Measurements from ENCODE around the gene GRAMD4.
A peak's percentile ranks its signal among the peaks of the same experiment; 100 is the strongest.

Gene GRAMD4

GRCh38 chr22:46598737-46599424, 21.3 kb upstream of the GRAMD4 start:
- DNase-seq (ENCODE audit: low read depth) = no peak
- no peak for TF ChIP-seq CTCF (IDR thresholded peaks at IDR 0.05; ENCODE audit: low read depth, low read length, missing control alignments)
- H3K4me3 ChIP-seq (ENCODE audit: low read depth, low read length) = no peak overlapping the region

- H3K4me3 ChIP-seq (ENCODE audit: low read depth, low read length) = no peak overlapping the region
- TF ChIP-seq CTCF (IDR thresholded peaks at IDR 0.05; ENCODE audit: low read depth, low read length, missing control alignments) = no peak
- no peak for DNase-seq (ENCODE audit: low read depth)
These were observed 19.9 kb upstream of the GRAMD4 start for GRCh38 chr22:46600273-46600796.

- TF ChIP-seq CTCF (IDR thresholded peaks at IDR 0.05; ENCODE audit: low read depth, low read length, missing control alignments) = no peak
- H3K4me3 ChIP-seq (ENCODE audit: low read depth, low read length) = no peak overlapping the region
- DNase-seq (ENCODE audit: low read depth) = no peak
These were observed 18.2 kb upstream of the GRAMD4 start for GRCh38 chr22:46602025-46602424.

- no peak overlapping the region for H3K4me3 ChIP-seq (ENCODE audit: low read depth, low read length)
- TF ChIP-seq CTCF (IDR thresholded peaks at IDR 0.05; ENCODE audit: low read depth, low read length, missing control alignments) = no peak
- peak; percentile 27 for DNase-seq (ENCODE audit: low read depth)
These were observed 15.9 kb upstream of the GRAMD4 start for GRCh38 chr22:46604306-46604690.

- no peak for DNase-seq (ENCODE audit: low read depth)
- H3K4me3 ChIP-seq (ENCODE audit: low read depth, low read length) = no peak overlapping the region
- TF ChIP-seq CTCF (IDR thresholded peaks at IDR 0.05; ENCODE audit: low read depth, low read length, missing control alignments) = no peak
These were observed 15.1 kb upstream of the GRAMD4 start for GRCh38 chr22:46605117-46605516.

- no peak overlapping the region for H3K4me3 ChIP-seq (ENCODE audit: low read depth, low read length)
- TF ChIP-seq CTCF (IDR thresholded peaks at IDR 0.05; ENCODE audit: low read depth, low read length, missing control alignments) = no peak
- no peak for DNase-seq (ENCODE audit: low read depth)
These were observed 13.3 kb upstream of the GRAMD4 start for GRCh38 chr22:46606886-46607285.

Measured in GM12864 (cell line).